ENCODE data around the gene CARHSP1.
A peak's percentile ranks its signal among the peaks of the same experiment; 100 is the strongest.
"Not testable (repeated sequence)": the region's sequence is repeated elsewhere in the genome, so short reads cannot be mapped to it uniquely, and the experiment has no call there.

CARHSP1 gene

GRCh38 chr16:8868416-8869211 lies at the start of gene CARHSP1:
Gene CARHSP1 (minus strand): TSS chr16:8869006. CDS start chr16:8859328, 9,678 bp downstream.
- peak; percentile 56 to 67 for DNase-seq (ENCODE audit: low read depth in 2 of 2)

GRCh38 chr16:8917336-8917735 lies 48.5 kb upstream of the CARHSP1 start:
- not testable (repeated sequence) for DNase-seq (ENCODE audit: low read depth in 2 of 2)

- DNase-seq (ENCODE audit: low read depth in 2 of 2) = no peak
Observed at GRCh38 chr16:8916541-8917225, 47.9 kb upstream of the CARHSP1 start.

GRCh38 chr16:8915722-8916301 lies 47.0 kb upstream of the CARHSP1 start:
- DNase-seq (ENCODE audit: low read depth in 2 of 2) = no peak

- no peak for DNase-seq (ENCODE audit: low read depth in 2 of 2)
Observed at GRCh38 chr16:8914098-8914497, 45.3 kb upstream of the CARHSP1 start.

GRCh38 chr16:8912793-8913192 lies 44.0 kb upstream of the CARHSP1 start:
- DNase-seq (ENCODE audit: low read depth in 2 of 2) = no peak

- no peak for DNase-seq (ENCODE audit: low read depth in 2 of 2)
Observed at GRCh38 chr16:8910811-8911210, 42.0 kb upstream of the CARHSP1 start.

GRCh38 chr16:8908810-8909468 lies 40.1 kb upstream of the CARHSP1 start:
- no peak for DNase-seq (ENCODE audit: low read depth in 2 of 2)

GRCh38 chr16:8907096-8907495 lies 38.3 kb upstream of the CARHSP1 start:
- no peak for DNase-seq (ENCODE audit: low read depth in 2 of 2)

- no peak for DNase-seq (ENCODE audit: low read depth in 2 of 2)
Observed at GRCh38 chr16:8905795-8906591, 37.2 kb upstream of the CARHSP1 start.

- DNase-seq (ENCODE audit: low read depth in 2 of 2) = no peak
Observed at GRCh38 chr16:8905168-8905762, 36.5 kb upstream of the CARHSP1 start.

- DNase-seq (ENCODE audit: low read depth in 2 of 2) = no peak
Observed at GRCh38 chr16:8904018-8904430, 35.2 kb upstream of the CARHSP1 start.

- DNase-seq (ENCODE audit: low read depth in 2 of 2) = no peak
Observed at GRCh38 chr16:8903004-8903403, 34.2 kb upstream of the CARHSP1 start.

GRCh38 chr16:8901320-8901861 lies 32.6 kb upstream of the CARHSP1 start:
- DNase-seq (ENCODE audit: low read depth in 2 of 2) = no peak

GRCh38 chr16:8900343-8900742 lies 31.5 kb upstream of the CARHSP1 start:
- DNase-seq (ENCODE audit: low read depth in 2 of 2) = no peak

GRCh38 chr16:8899709-8900317 lies 31.0 kb upstream of the CARHSP1 start:
- no peak for DNase-seq (ENCODE audit: low read depth in 2 of 2)

- no peak for DNase-seq (ENCODE audit: low read depth in 2 of 2)
Observed at GRCh38 chr16:8898660-8899318, 30.0 kb upstream of the CARHSP1 start.

- no peak for DNase-seq (ENCODE audit: low read depth in 2 of 2)
Observed at GRCh38 chr16:8894736-8895334, 26.0 kb upstream of the CARHSP1 start.

GRCh38 chr16:8893976-8894690 lies 25.3 kb upstream of the CARHSP1 start:
- DNase-seq (ENCODE audit: low read depth in 2 of 2) = no peak
